CD4-positive, alpha-beta T cell treated with Interleukin-4 for 4 hours (primary cell): ENCODE data around the gene ARMH4.

ENCODE experiments used
- DNase-seq: peaks from one replicate; pipeline ENCODE4 v3.0.0-alpha.2; 2020

Gene ARMH4

GRCh38 chr14:58091883-58092630, 60.0 kb downstream of the ARMH4 start:
- DNase-seq, result no peak

GRCh38 chr14:58089612-58090011, 62.4 kb downstream of the ARMH4 start:
- no peak for DNase-seq

GRCh38 chr14:58088961-58089360, 63.1 kb downstream of the ARMH4 start:
- no peak for DNase-seq

- DNase-seq, result no peak
These were observed 66.1 kb downstream of the ARMH4 start for GRCh38 chr14:58085877-58086276.

GRCh38 chr14:58082491-58083098, 69.4 kb downstream of the ARMH4 start:
- DNase-seq, result no peak

GRCh38 chr14:58082011-58082410, 70.0 kb downstream of the ARMH4 start:
- no peak for DNase-seq

GRCh38 chr14:58078471-58078870, 73.5 kb downstream of the ARMH4 start:
- no peak for DNase-seq

GRCh38 chr14:58078068-58078467, 73.9 kb downstream of the ARMH4 start:
- DNase-seq, result no peak

GRCh38 chr14:58077621-58078020, 74.4 kb downstream of the ARMH4 start:
- no peak for DNase-seq

GRCh38 chr14:58073516-58073915, 78.5 kb downstream of the ARMH4 start:
- DNase-seq, result no peak

GRCh38 chr14:58072288-58073071, 79.5 kb downstream of the ARMH4 start:
- DNase-seq, result peak; percentile 38

GRCh38 chr14:58071341-58071740, 80.7 kb downstream of the ARMH4 start:
- DNase-seq, result no peak

- DNase-seq, result no peak
These were observed 83.7 kb downstream of the ARMH4 start for GRCh38 chr14:58068306-58068705.

GRCh38 chr14:58066115-58066514, 85.9 kb downstream of the ARMH4 start:
- no peak for DNase-seq

- no peak for DNase-seq
These were observed 90.4 kb downstream of the ARMH4 start for GRCh38 chr14:58061581-58061980.

- DNase-seq, result no peak
These were observed 91.1 kb downstream of the ARMH4 start for GRCh38 chr14:58060898-58061297.

GRCh38 chr14:58060077-58060476, 91.9 kb downstream of the ARMH4 start:
- no peak for DNase-seq

GRCh38 chr14:58059126-58059525, 92.9 kb downstream of the ARMH4 start:
- DNase-seq, result no peak

- no peak for DNase-seq
These were observed 96.5 kb downstream of the ARMH4 start for GRCh38 chr14:58055497-58056010.

- no peak for DNase-seq
These were observed 97.9 kb downstream of the ARMH4 start for GRCh38 chr14:58054100-58054499.

- DNase-seq, result no peak
These were observed 103.8 kb downstream of the ARMH4 start for GRCh38 chr14:58048219-58048618.

GRCh38 chr14:58027904-58028303, 124.1 kb downstream of the ARMH4 start:
- no peak for DNase-seq

- no peak for DNase-seq
These were observed 125.0 kb downstream of the ARMH4 start for GRCh38 chr14:58026967-58027366.

- DNase-seq, result no peak
These were observed 125.8 kb downstream of the ARMH4 start for GRCh38 chr14:58026219-58026618.
